Liver (tissue), 3 donors: Measurements from ENCODE around the gene CDK11B.

Experiments used
- CTCF ChIP-seq: fragments of 150-350 bp; IDR thresholded peaks from 2 replicates; pipeline ENCODE4 v1.5.1; 2017; ENCODE audit warnings: improper control_type of control experiment, low read depth, low read length; ENCODE audit not compliant: missing input control
- JUND ChIP-seq, 2 donors: IDR thresholded peaks; 2 replicates each; pipeline ENCODE4 v1.6.1; 2016; ENCODE audit warnings: antibody characterized with exemption in 2 of 2
- MAX ChIP-seq: IDR thresholded peaks from 2 replicates; pipeline ENCODE4 v1.6.1; 2016; ENCODE audit warnings: antibody characterized with exemption
- RAD21 ChIP-seq, 2 donors: IDR thresholded peaks; 2 replicates each; pipeline ENCODE4 v1.6.1; 2016; ENCODE audit warnings: antibody characterized with exemption in 2 of 2, mild to moderate bottlenecking in 2 of 2
- TAF1 ChIP-seq: conservative IDR thresholded peaks from 2 replicates; pipeline ENCODE4 v1.6.1; 2016; ENCODE audit warnings: antibody characterized with exemption, mild to moderate bottlenecking
- donor health status: healthy.
- donor health status: healthy.

GRCh38 chr1:1594602-1595260 lies 64.1 kb downstream of the CDK11B start:
- TF ChIP-seq JUND (IDR thresholded peaks at IDR 0.05) (no peak), CTCF (no peak), MAX (no peak), TAF1 (no peak), RAD21 (IDR thresholded peaks at IDR 0.05) (no peak)
